A549 (cell line): ENCODE measurements around the gene AKIP1.
"Not testable (repeated sequence)": the region's sequence is repeated elsewhere in the genome, so short reads cannot be mapped to it uniquely, and the experiment has no call there.

Experiments used
- CEBPB ChIP-seq, 2 experiments: fragments of >200 bp in 1 of 2; sonication (Bioruptor Twin) in 1 of 2; formaldehyde crosslinking in 1 of 2; IDR thresholded peaks; 2 replicates each; pipeline ENCODE4 v1.6.1; 2012 to 2016
- CTCF ChIP-seq: fragments of >200 bp; sonication (Bioruptor Twin); formaldehyde crosslinking; IDR thresholded peaks from 3 replicates; pipeline ENCODE4 v1.5.1; 2016
- MYC ChIP-seq: IDR thresholded peaks from 2 replicates; pipeline ENCODE4 v1.6.1; 2012; ENCODE audit warnings: mild to moderate bottlenecking, inconsistent platforms, low read length, improper control_type of control experiment, borderline replicate concordance
- TP53 ChIP-seq: fragments of 250-450 bp; sonication (Bioruptor Pico); IDR thresholded peaks from 2 replicates; pipeline ENCODE4 v1.5.0; 2021; ENCODE audit warnings: mild to moderate bottlenecking, moderate library complexity

DNA sequence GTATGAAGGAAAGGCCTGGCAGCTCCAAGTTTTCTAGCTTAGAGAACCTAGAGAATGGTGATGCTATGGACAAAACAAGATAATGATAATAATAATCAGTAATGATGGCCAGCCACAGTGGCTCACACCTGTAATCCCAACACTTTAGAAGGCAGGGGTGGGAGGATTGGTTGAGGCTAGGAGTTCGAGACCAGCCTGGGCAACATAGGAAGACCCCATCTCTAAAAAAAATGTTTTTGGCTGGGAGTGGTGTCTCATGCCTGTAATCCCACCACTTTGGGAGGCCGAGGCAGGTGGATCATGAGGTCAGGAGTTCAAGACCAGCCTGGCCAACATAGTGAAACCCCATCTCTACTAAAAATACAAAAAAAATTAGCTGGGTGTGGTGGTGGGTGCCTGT is 24.8 kb downstream of the AKIP1 start:
- TF ChIP-seq CTCF; TP53; MYC; CEBPB (IDR thresholded peaks at IDR 0.05): not testable (repeated sequence)
